HG03378 (cell line): ENCODE results near the gene SLMAP.
"Not testable (repeated sequence)": the region's sequence is repeated elsewhere in the genome, so short reads cannot be mapped to it uniquely, and the experiment has no call there.

Experiments
- ATAC-seq: cut with Tn5 transposase; IDR thresholded peaks from one replicate; pipeline ENCODE4 v1.9.1; 2021; ENCODE audit warnings: mild to moderate bottlenecking, moderate library complexity; ENCODE audit not compliant: unreplicated experiment

SLMAP gene

DNA sequence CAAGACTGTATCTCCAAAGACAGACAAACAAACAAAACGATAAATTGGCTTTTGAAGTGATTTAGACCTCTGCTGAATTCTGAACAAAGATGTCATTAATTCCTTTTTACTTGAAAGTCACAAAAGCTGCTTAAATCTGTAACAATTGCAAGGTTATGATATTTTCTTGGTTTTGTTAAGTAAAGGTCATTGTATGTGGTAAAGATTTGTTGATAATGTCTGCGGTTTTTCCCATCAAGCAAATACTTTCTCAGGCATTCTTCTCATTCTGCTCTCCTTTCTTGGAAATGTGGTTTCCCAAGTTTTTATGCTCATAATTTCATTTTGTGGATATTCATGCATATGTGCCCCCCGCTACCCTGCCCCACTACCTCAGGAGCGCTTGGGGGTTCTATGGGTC, 116.5 kb downstream of the SLMAP start:
- no peak for ATAC-seq

DNA sequence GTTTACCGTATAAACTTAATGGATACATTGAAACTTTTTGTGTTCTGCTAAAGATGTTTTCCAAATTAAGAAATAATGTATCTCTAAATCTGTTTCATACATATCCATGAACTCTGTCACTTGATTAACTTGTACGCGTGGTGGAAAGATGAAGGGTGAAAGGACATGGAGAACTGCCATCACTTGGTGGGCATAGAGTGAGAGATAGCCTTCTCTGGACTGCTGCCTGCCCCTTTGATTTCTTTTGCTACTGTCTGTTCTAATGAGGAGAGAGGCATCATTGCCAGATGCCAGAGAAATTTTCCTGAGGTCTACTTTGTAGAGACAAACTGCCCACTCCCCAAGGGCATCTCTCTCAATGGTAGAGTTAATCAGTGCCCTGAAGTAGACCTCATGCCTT, 120.5 kb downstream of the SLMAP start:
- ATAC-seq: no peak

DNA sequence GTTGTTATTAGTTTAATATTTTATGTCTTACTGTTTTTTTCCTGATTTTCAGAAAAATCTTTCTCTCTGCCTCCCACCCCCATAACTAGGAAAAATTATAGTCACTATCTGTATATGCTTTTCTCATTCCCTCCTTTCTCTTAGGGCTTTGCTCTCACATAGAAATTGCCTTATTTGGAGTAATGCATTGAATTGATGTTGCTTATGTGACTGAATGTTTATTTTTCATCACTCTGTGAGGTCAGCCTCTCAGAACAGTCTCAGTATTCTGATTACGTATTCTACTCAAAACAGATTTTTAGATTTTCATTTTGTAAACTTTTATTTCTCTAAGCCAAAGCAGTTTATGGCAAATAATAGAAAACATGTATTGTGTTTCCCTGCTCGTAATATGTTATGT, 121.0 kb downstream of the SLMAP start:
- ATAC-seq: no peak

DNA sequence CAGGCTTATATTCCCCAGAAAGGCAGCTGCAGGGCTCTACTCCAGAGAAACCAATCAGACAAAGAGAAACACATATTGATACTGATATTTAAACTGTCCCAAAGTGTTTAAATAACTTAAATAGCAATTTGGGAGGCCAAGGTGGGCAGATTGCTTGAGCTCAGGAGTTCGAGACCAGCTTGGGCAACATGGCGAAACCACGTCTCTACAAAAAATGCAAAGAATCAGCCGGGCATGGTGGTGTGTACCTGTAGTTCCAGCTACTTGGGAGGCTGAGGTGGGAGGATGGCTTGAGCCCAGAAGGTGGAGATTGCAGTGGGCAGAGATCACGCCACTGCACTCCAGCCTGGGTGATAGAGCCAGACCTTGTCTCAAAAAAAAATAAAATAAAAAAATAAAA, 128.3 kb downstream of the SLMAP start:
- ATAC-seq: not testable (repeated sequence)

DNA sequence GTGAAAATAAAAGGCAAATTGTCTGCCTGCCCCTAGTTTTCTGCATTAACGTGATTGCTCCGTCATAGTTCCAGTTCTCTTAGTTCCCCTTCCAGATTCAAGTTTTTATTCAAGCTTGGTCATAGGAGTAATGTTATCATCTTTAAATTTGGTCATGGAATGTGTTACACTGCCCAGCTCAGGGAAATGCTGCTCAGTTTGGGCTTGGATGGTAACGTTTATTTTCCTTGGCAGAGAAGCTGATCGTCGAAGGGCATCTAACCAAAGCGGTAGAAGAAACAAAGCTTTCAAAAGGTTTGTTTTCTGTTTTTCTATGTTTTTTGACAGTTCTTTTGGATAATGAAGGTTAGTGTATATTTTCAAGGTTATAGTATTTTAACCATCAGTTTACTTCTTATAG, 133.7 kb downstream of the SLMAP start:
- no peak for ATAC-seq

DNA sequence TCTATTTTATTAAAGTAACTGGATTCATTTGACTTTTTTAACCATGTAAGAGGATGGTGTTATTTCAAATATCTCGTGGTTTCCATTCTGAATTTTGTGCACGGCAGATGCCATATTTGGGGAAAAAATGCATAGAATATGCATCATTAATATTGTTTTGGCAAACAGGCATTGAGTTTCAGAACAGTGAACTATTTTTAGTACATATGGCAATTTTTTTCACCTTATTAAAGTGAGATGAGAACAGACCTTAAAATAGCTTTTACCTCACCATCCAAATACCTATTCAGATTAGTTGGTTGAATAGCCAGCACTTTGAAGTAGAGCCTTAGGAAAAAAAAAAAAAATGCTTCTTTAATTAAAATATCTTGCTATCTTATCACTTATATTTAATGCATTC, 134.8 kb downstream of the SLMAP start:
- ATAC-seq: no peak

DNA sequence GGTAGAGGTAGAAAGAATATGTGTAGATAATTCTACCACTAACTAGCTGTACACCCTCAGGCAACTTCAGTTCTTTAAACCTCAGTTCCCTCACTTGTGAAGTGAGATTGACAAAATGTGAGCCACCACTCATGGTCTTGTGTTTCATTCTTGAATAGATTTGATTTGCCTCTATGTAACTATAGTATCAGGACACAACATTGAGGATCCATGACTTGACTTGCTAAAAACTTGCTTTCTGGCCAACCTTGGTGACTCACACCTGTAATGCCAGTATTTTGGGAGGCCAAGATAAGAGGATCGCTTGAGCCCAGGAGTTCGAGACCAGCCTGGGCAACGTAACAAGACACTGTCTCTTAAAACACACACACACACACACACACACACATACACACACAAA, 136.3 kb downstream of the SLMAP start:
- ATAC-seq: no peak

DNA sequence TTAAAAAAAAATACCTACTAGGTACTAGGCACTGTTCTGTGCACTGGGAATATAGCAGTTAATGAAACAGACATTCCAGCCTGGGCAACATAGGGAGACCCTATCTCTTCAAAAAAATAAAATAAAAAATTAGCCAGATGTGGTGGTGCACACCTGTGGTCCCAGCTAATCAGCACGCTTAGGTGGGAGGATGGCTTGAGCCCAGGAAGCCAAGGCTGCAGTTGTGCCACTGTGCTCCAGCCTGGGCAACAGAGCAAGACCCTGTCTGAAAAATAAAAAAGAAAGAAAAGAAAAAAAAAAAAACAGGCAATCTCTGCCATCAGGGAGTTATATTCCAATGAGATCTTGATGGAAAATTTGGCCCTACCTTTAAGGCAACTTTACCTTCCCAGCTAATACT, 137.0 kb downstream of the SLMAP start:
- no peak for ATAC-seq

DNA sequence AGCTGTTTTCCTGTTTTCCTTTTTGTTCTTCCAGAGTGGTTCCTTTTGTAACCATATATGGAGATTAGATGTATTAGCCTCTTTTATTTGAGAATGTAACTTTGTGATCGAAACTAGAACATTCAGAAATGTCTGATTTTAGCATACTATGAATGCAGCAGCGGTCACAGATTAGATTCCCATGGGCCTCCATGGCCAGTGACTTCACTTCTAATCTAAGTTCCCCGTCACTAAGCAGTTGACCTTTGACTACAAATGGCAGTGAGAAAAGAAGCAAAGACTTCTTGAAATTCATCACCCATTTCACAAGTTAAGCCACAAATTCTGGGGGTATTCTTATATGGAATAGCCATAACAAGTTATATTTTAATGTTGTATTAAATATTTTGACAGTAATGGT, 137.6 kb downstream of the SLMAP start:
- no peak for ATAC-seq

DNA sequence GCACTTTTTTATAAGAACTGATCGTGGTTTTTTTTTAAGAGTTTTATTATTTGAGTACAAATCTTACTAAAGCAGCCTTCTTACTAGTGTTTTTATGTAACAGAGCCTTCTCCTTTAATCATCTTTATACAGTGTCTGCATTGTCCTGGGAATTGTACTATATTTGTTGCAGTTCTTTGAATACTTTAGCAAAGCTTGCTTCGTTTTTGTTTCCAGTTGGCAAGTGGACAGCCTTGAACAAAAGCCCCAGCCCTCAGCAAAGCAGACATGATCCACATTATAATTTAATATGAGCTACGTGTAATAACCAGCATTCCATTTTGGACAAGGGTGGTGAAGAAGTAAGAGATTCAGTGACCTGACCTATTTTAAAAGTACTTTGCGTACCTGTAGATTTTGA, 139.9 kb downstream of the SLMAP start:
- no peak for ATAC-seq

DNA sequence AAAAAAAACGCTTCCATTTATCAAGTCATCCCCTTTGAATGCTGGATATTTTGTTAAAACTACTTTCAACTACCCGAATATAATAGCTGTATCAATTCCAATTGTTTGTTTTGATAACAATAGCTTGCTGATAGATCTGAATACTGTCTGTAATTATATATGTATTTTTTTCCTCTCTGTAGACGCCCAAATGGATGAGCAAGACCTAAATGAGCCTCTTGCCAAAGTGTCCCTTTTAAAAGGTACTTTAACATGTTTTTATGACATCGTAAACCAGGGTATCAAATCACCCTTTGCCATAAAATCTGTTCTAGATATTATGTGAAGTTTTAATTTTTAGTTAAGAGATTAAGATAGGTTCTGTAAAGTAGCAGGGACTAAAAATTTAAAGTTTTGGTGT, 140.6 kb downstream of the SLMAP start:
- ATAC-seq: no peak

DNA sequence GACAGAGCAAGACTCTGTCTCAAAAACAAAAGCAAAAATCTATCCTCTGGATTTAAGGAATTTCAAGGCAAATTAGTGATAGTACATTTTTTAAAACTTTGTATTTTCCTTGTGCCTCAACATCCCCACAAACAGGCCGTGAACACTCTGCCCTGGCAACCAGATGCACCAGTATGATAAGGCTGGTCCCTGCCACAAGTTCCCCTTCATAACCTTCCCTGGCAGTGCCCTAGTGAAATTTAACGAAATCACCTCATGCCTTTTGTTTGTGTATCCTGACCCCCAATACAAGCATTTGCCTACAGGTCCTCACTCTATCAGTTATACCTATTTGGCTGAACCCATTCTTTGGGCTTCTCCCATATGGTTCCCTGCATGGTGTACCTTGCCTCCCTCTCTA, 144.7 kb downstream of the SLMAP start:
- no peak for ATAC-seq

DNA sequence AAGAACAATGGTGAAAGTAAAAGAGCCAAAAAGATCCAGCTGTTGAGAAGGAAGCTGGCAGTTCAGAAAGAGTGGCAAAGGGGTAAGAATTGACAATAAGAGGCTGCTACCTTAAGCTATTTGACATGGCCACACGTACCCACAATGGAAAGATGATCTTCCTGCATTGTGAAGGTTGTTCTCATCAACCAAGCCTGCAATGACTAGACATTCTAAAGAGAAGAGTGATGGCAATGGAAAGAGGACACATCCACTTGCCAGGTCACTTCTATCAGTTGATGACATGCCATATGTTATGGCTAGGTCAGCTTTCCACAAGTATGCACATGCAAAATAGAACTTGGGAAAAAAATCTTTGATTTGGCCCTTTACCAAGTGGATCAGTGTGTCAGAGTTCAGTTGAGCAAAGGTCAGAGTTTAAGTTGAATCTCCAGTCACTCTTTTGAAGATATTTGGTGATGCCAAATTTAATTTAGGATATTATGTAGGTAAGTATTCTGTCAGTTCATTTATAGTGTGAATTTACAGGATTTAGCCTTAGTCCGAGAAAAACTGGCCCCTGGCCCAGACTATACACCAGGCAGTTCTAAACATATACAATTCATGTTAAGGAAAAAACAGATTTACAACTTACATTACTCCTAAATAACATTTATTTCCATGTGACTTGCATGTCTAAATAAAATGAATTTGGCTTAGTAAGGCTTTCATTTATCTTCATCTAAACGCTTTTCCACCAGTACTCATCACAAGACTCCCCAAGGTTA, 147.2 kb downstream of the SLMAP start:
- no peak for ATAC-seq

DNA sequence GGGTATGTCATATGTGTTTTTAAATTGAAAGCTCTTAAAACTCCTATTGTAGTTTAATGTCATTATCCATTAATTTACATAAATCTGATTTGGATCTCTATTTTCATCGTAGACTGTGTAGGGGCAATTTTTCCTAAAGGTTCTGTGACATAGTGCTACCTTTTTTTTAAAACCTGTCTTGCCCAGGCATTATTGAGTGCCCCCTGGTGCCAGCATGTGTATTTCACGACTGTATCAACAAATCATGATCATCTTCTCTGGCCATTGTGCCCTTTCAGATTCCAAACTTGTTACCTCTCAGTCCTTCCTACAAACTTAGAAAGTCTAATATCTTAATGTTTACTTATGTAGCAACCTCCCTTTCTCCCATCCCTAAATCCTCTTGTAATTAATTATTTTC, 154.9 kb downstream of the SLMAP start:
- ATAC-seq: no peak

DNA sequence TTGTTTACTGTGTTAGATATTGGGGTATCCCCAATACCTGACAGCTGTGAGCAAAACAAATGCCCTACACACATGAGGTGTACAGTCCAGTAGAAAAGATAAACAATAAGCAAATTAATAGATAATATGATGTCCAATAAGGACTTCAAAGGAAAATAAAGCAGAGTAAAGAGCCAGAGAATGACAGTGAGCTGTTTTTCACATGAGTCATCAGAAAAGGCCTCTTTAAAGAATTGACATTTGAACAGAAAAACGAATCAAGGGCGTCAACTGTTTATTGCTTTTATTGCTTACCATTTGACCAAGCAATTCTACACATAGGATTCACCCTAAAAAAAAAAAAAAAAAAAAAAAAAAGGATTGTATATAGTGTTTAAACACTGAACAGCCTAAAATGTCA, 155.5 kb downstream of the SLMAP start:
- ATAC-seq: no peak

DNA sequence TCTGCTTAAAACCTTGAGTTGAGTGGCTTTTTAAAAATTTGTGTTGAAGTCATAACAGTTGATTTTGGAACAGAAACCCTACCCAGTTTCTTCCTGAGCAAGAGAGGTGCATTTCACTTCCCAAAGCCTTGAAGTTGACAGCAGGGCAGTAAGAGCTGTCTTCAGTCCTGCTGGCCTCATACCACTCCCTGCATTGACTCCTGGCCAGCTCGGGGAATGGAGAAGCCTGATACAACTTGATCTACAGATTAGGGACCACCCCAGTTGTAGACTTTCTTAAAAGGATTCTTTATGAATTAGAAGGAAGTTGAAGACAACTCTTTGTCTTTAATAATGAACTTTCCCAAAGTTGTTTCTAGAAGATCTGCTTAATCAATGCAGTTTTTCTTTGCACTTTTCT, 161.5 kb downstream of the SLMAP start:
- no peak for ATAC-seq

DNA sequence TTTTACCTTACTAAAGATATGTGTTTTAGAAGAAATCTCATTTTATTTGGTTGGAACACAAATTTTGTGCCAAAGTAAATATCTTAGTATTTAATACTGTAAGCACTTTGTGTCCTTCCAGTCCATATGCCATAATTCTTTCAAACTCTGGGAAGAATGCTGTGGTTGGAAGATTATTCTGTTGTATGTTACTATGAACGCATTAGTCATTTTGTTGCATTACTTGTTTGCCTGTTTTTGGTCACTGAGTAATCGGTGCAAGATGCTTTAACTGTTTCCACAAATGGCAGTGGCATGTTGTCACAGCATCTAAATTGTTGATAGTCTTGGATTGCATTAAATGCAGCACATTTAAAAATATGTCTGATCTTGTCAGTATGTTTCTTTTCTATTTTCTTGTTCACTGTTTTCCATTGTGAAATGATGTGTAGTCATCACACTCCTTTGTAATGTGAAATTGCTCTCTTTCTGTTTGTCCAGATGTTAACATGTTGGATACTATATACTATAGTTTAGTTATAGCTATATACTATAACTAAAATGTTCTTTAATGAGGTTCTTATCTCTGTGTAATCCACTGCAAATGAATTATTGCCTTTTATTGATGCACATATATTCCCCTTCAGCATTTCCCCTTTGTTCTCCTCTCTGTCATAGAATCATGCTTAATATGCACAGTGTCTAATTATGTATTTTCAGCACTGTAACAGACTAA, 162.2 kb downstream of the SLMAP start:
- no peak for ATAC-seq

DNA sequence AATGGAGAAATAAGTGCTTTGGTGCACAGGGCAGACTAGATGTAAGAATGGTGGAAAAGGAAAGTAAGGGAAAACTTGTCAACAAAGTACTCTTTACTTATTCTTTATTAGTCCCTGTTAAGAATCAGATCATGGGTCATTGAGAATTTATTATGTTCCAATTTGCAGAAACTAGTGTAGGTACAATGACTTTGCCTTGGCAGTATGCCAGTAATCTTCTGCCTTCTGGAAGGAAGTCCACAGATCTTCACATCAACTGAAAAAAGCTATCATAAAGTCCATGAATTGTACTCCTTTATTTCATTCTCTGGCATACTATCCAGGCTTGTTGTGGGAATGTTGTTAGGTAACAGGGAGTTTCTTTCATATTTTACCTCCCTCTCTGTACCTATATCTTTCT, 163.9 kb downstream of the SLMAP start:
- no peak for ATAC-seq

DNA sequence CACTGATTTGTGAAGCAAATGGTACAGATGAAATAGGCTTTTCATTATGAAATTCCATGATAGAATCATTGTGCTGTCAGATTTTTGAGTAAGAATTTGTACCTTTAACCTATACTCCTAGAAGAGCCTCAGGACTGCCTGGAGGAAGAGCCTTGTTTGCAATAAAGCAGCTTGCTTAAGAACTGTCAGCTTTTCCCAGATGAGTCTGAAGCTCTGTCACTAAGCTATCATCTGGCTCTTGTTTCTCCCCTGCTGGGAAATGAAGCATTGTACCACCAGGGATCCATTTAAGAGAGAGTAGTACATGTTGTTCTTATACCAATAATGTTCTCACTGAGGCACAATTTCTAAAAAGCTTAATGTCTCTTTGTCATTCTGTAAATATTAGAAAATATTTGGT, 167.0 kb downstream of the SLMAP start:
- ATAC-seq: no peak

DNA sequence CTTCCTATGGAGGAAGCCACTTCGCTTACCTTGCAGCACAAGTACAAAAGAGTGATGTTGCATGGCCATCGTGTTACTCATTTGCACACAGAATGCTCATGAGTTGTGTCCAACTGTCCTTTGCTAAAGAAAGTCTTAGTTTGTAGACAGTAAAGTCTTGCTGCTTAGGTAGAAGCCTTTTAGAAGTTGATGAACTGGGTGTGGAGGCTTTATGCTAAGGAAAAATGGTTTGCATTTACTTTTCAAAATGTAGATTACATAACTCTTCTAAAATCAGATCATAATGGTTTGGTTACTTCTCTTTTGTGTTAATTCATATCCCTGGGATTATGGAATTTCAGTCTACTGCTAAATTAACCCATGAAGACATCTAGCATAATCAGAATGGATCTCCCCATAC, 167.6 kb downstream of the SLMAP start:
- no peak for ATAC-seq

DNA sequence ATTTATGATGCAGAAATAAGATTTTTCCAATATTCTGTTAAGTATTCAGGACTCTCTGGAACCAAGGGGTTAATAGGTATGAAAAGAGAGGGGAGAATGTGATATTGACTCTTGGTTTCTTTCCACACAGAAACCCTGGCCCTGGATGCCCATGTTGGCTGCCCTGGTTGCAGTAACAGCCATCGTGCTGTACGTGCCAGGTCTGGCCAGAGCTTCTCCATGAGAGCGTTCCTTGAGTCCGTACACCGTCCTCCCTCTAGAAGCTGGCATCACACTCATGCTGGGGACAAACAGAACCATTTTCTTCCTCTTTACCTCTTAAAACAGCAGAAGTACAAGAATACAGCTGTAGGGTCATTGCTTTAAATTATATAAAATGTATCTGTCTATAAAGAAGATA, 171.1 kb downstream of the SLMAP start:
- no peak for ATAC-seq

DNA sequence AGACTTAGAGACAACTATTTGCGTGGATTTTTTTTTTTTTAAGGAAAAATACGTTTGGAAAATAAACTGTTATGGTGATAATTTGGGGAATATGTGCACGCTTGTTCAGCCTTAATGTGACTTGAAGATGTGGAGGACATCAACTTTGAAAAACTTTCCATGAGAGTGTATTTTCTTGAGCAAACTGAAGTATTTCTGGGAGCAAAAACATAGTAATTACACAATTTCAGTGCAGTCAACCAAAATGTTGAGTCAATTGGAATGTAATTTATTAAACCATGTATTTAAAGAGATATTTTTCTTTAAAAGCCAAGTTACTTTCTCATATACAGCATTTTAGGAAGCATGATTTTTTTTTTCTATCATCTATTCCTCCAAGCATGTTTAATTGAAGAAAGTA, 171.8 kb downstream of the SLMAP start:
- no peak for ATAC-seq

DNA sequence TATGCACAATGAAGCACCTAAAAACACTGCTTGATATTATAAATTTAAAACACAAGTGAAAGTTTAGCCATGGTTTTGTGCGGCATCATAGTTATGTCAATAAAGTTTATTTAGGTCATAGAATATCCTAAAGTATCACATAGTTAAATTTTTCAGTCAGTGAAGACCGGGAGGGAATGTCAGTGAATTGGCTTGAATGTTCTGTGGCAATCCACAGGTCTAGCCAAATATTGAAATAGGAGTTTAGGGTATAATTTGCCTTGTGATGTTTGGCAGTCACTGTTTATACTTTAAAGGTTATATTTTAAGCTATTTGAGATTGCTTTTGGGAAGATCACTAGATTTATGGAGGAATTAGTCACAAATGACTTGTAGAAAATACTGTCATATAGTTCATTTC, 172.4 kb downstream of the SLMAP start:
- no peak for ATAC-seq
